ENCODE results near the gene USP32. TPM values are rescaled to one million over a fixed set of nuclear protein-coding genes. Genes with fewer than 3 reads are reported as not detected.
"Not testable (repeated sequence)": the region's sequence is repeated elsewhere in the genome, so short reads cannot be mapped to it uniquely, and the experiment has no call there.

USP32 gene, protein sequence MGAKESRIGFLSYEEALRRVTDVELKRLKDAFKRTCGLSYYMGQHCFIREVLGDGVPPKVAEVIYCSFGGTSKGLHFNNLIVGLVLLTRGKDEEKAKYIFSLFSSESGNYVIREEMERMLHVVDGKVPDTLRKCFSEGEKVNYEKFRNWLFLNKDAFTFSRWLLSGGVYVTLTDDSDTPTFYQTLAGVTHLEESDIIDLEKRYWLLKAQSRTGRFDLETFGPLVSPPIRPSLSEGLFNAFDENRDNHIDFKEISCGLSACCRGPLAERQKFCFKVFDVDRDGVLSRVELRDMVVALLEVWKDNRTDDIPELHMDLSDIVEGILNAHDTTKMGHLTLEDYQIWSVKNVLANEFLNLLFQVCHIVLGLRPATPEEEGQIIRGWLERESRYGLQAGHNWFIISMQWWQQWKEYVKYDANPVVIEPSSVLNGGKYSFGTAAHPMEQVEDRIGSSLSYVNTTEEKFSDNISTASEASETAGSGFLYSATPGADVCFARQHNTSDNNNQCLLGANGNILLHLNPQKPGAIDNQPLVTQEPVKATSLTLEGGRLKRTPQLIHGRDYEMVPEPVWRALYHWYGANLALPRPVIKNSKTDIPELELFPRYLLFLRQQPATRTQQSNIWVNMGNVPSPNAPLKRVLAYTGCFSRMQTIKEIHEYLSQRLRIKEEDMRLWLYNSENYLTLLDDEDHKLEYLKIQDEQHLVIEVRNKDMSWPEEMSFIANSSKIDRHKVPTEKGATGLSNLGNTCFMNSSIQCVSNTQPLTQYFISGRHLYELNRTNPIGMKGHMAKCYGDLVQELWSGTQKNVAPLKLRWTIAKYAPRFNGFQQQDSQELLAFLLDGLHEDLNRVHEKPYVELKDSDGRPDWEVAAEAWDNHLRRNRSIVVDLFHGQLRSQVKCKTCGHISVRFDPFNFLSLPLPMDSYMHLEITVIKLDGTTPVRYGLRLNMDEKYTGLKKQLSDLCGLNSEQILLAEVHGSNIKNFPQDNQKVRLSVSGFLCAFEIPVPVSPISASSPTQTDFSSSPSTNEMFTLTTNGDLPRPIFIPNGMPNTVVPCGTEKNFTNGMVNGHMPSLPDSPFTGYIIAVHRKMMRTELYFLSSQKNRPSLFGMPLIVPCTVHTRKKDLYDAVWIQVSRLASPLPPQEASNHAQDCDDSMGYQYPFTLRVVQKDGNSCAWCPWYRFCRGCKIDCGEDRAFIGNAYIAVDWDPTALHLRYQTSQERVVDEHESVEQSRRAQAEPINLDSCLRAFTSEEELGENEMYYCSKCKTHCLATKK (N-terminal part only)
- 31.0 and 34.5 TPM in 2 replicates for total RNA-seq (2014; rRNA removed; shearing (Covaris generic))

DNA sequence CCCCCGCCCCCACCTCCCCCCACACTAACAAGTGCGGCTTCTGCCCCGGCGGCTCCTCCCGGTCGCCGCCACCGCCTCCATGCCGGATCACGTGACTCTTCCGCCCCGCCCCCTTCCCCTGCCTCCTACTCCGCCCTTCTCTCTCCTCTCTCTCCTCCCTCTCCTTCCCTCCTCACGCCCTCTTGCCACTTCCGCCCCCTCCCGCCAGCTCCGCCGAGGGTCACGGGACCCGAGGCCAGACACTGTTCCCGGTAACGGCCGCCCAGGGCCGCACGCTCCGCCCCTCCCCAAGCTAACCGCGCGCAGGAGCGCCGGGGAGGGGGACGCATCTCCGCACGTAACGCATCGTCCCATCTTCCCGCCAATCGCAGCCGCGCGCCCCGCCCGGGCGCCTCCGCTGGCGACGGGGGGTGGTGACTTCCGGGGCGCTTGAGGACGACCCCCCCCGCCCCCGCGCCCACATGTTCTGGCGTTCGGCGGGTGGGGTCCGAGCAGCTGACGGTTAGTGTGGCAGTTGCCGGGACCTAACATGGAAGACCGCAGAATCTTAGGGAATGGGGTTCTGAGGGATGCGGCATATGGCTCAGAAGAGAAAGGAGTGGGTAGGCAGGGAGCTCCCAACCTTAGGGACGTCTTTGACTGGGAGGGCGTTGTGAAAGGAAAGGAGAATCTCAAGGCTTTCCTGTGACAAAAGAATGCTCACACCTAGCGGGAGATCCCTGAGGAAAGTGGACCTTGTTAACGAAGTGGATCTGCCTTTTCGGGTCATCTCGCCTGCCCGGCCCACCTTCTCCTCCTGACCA is at the start of gene USP32:
Gene USP32, minus strand, starts transcription at position 92 of the 803 bp plus-strand sequence. CDS start 194 bp downstream, outside the sequence.
- Histone ChIP-seq H3K36me3 (peaks cover 4% of the 10 kb centered on the region; the same call in 1 of the 2 replicates), H3K9me3 (replicated peaks) (no peaks in the 10 kb centered on the region), H3K4me3 (peak within 1 kb of the TSS; percentile 77), H3K4me1 (replicated peaks) (peaks cover 25% of the 10 kb centered on the region), H3K27ac (peak within 1 kb of the TSS; percentile 92), H3K27me3 (replicated peaks) (no peaks in the 10 kb centered on the region)
- DNase-seq (ENCODE audit: low read depth in 1 of 2, low spot score in 2 of 2) = peak; percentile 100

DNA sequence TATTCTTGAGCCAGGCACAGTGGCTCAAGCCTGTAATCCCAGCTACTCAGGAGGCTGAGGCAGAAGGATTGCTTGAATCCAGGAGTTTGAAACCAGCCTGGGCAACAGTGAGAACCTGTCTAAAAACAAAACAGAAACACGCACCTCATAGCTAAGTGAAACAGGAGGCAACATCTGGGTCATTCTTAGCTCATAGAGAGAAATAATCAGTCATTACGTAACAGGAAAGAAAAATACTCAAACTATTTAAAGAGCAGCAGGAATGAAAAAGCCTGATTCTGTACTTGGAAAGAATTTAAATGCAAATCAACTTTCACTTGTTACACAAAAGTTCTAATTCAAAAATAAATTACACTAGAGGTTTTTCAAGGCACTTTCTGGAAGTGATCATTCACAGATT is 47.6 kb upstream of the USP32 start:
- Histone ChIP-seq H3K27me3 (replicated peaks) (no peaks in the 10 kb centered on the region), H3K4me1 (replicated peaks) (peaks cover 8% of the 10 kb centered on the region), H3K27ac (no peak overlapping the region), H3K9me3 (replicated peaks) (no peaks in the 10 kb centered on the region), H3K4me3 (no peak overlapping the region), H3K36me3 (0 out of 2 replicates have a peak, but pooled peaks cover 3% of the 10 kb centered on the region)
- no peak for DNase-seq (ENCODE audit: low read depth in 1 of 2, low spot score in 2 of 2)

DNA sequence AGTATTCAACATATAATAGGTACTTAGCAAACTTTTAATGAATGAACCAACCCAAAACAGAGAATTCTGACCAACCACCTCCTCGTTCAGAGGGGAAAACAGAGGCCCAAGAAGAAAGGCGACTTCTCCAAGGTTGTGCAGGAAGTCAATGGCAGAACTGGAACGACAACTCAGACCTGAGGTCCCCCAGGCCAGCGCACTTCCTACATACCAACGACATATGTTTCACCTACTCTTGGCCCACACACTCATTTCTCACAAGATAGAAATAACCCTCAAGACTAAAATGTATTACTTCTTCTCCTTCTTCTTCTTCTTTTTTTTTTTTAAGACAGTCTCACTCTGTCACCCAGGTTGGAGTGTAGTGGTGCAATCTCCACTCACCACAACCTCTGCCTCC is 44.7 kb upstream of the USP32 start:
- DNase-seq (ENCODE audit: low read depth in 1 of 2, low spot score in 2 of 2) = peak in 1 of 2 experiments; percentile 11
- H3K27ac ChIP-seq = no peak overlapping the region
- H3K9me3 ChIP-seq (replicated peaks) = no peaks in the 10 kb centered on the region
- H3K27me3 ChIP-seq (replicated peaks) = no peaks in the 10 kb centered on the region
- H3K4me1 ChIP-seq (replicated peaks) = peaks cover 6% of the 10 kb centered on the region; the same call in 1 of the 2 replicates
- H3K4me3 ChIP-seq = no peak overlapping the region
- no peaks in the 10 kb centered on the region for H3K36me3 ChIP-seq

DNA sequence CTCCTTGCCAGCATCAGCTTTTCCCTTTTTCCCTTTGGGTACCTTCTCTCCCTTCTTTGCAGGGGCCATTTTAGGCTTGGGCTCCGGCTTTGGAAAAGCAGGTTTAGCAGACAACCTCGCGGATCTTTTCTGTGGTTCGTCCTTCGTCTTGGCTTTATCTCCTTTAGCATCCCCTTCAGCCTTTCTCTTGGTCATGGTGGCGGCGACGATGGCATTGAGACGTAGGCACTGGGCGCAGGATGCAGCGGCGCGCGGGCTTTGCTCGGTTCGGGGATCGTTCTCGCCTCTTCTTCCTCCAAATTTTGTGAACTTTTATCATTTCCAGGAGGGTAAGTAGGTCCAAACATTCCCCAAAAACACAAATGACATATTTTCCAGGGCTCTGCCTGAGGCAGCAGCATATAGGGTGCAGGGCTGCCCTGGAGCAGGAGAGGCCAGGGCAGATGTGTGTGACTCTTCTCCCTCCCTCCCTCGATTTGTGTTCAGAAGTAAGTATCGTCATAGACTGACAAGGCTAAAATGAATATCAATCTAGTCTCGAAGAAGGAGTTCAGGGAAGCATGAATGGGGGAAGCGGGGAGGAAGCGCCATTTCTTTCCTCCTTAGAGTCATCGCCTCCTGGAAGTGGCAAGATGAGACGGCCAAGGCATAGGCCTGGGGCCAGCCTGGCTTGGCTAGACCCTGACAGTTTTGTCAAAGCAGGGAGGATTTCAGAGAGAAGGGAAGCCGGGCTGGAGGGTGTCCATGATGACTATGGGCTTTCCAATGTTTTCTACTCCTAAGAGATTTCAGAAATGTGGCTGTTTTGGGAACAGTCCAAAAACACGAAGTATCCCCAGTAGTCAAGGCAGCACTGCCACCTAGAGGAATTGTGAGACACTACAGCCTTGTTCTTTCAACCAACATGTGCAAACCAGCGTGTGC is 43.6 kb upstream of the USP32 start:
- Histone ChIP-seq H3K4me1 (replicated peaks) (peaks cover 6% of the 10 kb centered on the region; the same call in 1 of the 2 replicates), H3K9me3 (replicated peaks) (no peaks in the 10 kb centered on the region; the same call in 1 of the 2 replicates), H3K36me3 (no peaks in the 10 kb centered on the region), H3K4me3 (no peak overlapping the region), H3K27ac (no peak overlapping the region), H3K27me3 (replicated peaks) (no peaks in the 10 kb centered on the region)
- peak; percentile 74 to 81 for DNase-seq (ENCODE audit: low read depth in 1 of 2, low spot score in 2 of 2)

DNA sequence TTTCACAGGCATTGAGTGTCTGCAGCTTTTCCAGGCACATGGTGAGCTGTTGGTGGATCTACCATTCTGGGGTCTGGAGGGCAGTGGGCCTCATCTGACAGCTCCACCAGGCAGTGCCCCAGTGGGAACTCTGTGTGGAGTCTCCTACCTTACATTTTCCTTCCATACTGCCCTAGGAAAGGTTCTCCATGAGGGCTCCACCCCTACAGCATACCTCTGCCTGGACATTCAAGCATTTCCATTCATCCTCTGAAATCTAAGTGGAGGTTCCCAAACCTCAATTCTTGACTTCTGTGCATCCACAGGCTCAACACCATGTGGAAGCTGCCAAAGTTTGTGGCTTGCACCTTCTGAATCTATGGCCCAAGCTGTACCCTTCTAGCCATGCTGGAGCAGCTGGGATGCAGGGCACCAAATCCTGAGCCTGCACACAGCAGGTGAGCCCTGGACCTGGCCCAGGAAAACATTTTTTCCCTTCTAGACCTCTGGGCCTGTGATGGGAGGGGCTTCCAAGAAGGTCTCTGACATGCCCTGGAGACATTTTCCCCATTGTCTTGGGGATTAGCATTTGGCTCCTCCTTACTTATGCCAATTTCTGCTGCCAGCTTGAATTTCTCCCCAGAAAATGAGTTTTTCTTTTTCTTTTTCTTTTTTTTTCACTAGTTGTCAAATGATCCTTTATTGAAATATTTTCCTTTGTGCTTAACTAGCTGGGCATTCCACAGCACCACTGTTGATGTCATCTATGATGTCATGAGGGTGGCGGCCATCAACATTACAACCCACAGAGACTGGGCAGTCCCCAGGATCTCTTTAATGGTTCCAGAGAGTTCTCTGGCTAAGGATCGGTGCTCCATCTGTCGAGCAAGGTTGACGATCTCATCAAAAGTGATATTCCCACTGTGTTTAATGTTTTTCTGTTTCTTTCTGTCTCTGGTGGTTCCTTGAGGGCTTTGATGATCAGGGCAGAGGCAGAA is 41.4 kb upstream of the USP32 start:
- not testable (repeated sequence) for H3K9me3 ChIP-seq (replicated peaks); H3K27ac ChIP-seq; H3K4me3 ChIP-seq; H3K27me3 ChIP-seq (replicated peaks); H3K4me1 ChIP-seq (replicated peaks); H3K36me3 ChIP-seq
- peak in 1 of 2 experiments; percentile 25 for DNase-seq (ENCODE audit: low read depth in 1 of 2, low spot score in 2 of 2)

DNA sequence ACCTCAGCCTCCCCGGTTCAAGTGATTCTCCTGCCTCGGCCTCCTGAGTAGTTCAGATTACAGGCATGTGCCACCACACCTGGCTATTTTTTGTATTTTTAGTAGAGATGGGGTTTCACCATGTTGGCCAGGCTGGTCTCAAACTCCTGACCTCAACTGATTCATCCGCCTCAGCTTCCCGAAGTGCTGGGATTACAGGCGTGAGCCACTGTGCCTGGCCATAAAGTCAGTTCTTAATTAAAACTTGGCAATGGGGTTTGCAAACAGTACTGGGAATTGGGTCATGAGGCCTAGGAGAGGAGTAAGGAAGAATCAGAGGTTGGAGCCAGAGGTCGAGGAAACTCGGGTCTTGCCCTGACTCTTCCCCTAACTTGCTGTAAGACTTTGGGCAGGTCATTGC is 38.6 kb upstream of the USP32 start:
- H3K9me3 ChIP-seq (replicated peaks); H3K4me3 ChIP-seq; H3K27me3 ChIP-seq (replicated peaks); H3K36me3 ChIP-seq; H3K27ac ChIP-seq; H3K4me1 ChIP-seq (replicated peaks): not testable (repeated sequence)
- peak in 1 of 2 experiments; percentile 15 for DNase-seq (ENCODE audit: low read depth in 1 of 2, low spot score in 2 of 2)

DNA sequence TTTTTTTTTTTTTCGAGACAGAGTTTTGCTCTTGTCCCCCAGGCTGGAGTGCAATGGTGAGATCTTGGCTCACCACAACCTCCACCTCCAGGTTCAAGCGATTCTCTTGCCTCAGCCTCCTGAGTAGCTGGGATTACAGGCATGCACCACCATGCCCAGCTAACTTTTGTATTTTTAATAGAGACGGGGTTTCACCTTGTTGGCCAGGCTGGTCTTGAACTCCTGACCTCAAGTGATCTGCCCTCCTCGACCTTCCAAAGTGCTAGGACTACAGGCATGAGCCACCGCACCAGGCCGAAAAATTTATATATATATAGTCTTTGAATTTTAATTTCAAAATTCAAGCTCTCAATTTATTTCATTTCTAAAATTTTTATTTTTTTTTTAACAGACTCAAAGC is 36.6 kb upstream of the USP32 start:
- H3K4me3 ChIP-seq; H3K36me3 ChIP-seq; H3K9me3 ChIP-seq (replicated peaks); DNase-seq (ENCODE audit: low read depth in 1 of 2, low spot score in 2 of 2); H3K27ac ChIP-seq; H3K27me3 ChIP-seq (replicated peaks); H3K4me1 ChIP-seq (replicated peaks): not testable (repeated sequence)

DNA sequence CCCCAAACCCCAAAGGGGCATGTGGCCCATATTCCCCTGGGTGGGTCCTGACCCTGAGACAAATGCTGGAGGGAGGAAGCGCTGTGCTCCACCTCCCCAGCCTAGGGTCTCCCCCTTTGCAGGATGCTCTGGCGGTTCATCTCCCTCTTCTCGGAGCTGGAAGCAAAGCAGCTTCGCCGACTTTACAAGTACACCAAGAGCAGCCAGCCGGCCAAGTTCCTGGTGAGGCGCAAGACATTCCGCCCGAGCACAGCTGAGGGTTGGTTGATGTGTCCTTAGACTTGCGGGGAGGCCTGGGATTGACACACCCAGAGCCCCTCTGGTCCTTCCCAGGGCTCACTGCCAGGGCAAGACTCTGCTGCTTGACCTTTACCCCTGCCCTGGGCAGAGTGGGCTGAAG is 34.7 kb upstream of the USP32 start:
- peaks cover 1% of the 10 kb centered on the region for H3K4me1 ChIP-seq (replicated peaks)
- no peaks in the 10 kb centered on the region; the same call in none of the 2 replicates for H3K9me3 ChIP-seq (replicated peaks)
- DNase-seq (ENCODE audit: low read depth in 1 of 2, low spot score in 2 of 2) = no peak
- H3K36me3 ChIP-seq = no peaks in the 10 kb centered on the region
- H3K27me3 ChIP-seq (replicated peaks) = no peaks in the 10 kb centered on the region; the same call in 1 of the 2 replicates
- no peak overlapping the region for H3K4me3 ChIP-seq
- no peak overlapping the region for H3K27ac ChIP-seq

DNA sequence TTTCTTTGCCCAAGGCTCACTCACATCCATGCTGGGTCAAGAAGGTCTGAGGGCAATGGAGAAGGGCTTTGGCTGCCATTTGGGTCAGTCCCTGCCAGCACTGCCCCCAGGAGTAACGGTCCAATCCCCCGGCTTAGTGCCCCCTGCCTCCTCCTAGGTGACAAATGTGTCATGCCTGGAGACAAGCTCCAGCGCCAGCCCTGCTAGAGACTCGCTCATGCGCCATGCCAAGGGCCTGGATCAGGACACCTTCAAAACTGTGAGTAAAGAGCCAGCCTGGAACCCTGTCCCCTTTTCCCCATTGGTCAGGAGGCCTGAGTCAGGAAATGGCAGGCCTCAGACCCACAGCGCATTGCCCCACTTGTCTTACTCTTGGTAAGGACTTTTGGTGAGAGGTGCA is 33.7 kb upstream of the USP32 start:
- peaks cover 9% of the 10 kb centered on the region for H3K4me1 ChIP-seq (replicated peaks)
- H3K27ac ChIP-seq = no peak overlapping the region
- DNase-seq (ENCODE audit: low read depth in 1 of 2, low spot score in 2 of 2) = no peak
- no peak overlapping the region for H3K4me3 ChIP-seq
- no peaks in the 10 kb centered on the region; the same call in none of the 2 replicates for H3K9me3 ChIP-seq (replicated peaks)
- H3K27me3 ChIP-seq (replicated peaks) = no peaks in the 10 kb centered on the region; the same call in 1 of the 2 replicates
- no peaks in the 10 kb centered on the region for H3K36me3 ChIP-seq

DNA sequence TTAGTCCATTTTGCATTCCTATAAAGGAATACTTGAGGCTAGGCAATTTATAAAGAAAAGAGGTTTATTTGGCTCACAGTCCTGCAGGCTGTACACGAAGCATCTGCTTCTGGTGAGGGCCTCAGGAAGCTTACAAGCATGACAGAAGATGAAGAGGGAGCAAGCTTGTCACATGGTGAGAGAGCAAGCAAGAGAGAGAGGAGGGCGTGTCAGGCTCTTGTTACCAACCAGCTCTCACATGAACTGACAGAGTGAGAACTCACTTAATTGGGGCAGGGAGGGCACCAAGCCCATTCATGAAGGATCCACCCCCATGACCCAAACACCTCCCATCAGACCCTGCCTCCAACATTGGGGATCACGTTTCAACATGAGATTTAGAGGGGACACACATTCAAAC is 31.9 kb upstream of the USP32 start:
- no peak for DNase-seq (ENCODE audit: low read depth in 1 of 2, low spot score in 2 of 2)
- no peak overlapping the region for H3K27ac ChIP-seq
- no peaks in the 10 kb centered on the region; the same call in 1 of the 2 replicates for H3K27me3 ChIP-seq (replicated peaks)
- H3K4me3 ChIP-seq = no peak overlapping the region
- no peaks in the 10 kb centered on the region; the same call in none of the 2 replicates for H3K9me3 ChIP-seq (replicated peaks)
- peaks cover 9% of the 10 kb centered on the region for H3K4me1 ChIP-seq (replicated peaks)
- no peaks in the 10 kb centered on the region for H3K36me3 ChIP-seq

DNA sequence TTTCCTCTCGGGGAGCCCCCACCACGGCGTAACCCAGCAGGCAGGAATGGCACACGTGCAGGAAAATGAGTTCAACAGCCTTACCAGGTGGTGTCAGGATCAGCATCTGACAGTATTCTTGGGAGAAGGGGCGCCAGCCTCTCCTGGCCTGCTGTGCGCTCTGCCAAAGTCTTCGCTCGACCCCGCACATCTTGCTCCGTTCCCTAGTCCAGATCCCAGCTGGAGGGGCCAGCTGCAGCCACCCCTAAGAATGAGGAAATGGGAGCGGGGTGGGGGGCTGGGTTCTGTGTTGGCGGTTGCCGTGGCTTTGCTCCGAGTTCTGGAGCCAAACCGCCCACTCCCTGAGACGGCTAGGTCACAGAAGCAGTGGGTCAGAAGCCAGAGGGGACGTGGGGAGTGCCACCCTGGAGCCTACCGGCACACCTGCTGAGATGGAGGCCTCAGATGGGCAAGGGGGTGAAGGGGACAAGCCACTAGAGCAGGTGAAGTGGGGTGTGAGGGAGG is 30.3 kb upstream of the USP32 start, which contains the start of gene CHCT1:
Gene CHCT1, plus strand, starts transcription at position 328 of the 504 bp plus-strand sequence. Its CDS starts 104 bp downstream, at position 432.
- H3K27ac ChIP-seq = no peak within 1 kb of the TSS
- no peaks in the 10 kb centered on the region; the same call in none of the 2 replicates for H3K9me3 ChIP-seq (replicated peaks)
- peak within 1 kb of the TSS; percentile 39 for H3K4me3 ChIP-seq

More for the DNA sequence above, 30.3 kb upstream of the USP32 start, which contains the start of gene CHCT1:
- no peaks in the 10 kb centered on the region for H3K36me3 ChIP-seq
- peaks cover 9% of the 10 kb centered on the region for H3K4me1 ChIP-seq (replicated peaks)
- no peaks in the 10 kb centered on the region for H3K27me3 ChIP-seq (replicated peaks)
- no peak for DNase-seq (ENCODE audit: low read depth in 1 of 2, low spot score in 2 of 2)
